Activated T-helper 1 cell treated with Interleukin-2 at 50 U/mL for 16 hours (primary cell): ENCODE measurements around the gene NPHS1.
"Not testable (repeated sequence)": the region's sequence is repeated elsewhere in the genome, so short reads cannot be mapped to it uniquely, and the experiment has no call there.

Experiments used
- DNase-seq: peaks from one replicate; pipeline ENCODE4 v3.0.0-alpha.2; 2020; ENCODE audit warnings: low read depth

Gene NPHS1

GRCh38 chr19:35852029-35852780 is at the start of gene NPHS1:
NPHS1 (minus strand) TSS chr19:35852504; CDS start chr19:35851837, 667 bp downstream.
- DNase-seq: no peak

GRCh38 chr19:35901055-35901644 is 48.8 kb upstream of the NPHS1 start:
- no peak for DNase-seq

GRCh38 chr19:35899547-35900214 is 47.4 kb upstream of the NPHS1 start:
- peak; percentile 80 for DNase-seq

- no peak for DNase-seq
These were observed 46.1 kb upstream of the NPHS1 start for GRCh38 chr19:35898499-35898809.

GRCh38 chr19:35897706-35898451 is 45.6 kb upstream of the NPHS1 start:
- no peak for DNase-seq

GRCh38 chr19:35896643-35897040 is 44.3 kb upstream of the NPHS1 start:
- no peak for DNase-seq

GRCh38 chr19:35895911-35896642 is 43.8 kb upstream of the NPHS1 start:
- no peak for DNase-seq

- no peak for DNase-seq
These were observed 42.0 kb upstream of the NPHS1 start for GRCh38 chr19:35894342-35894741.

- not testable (repeated sequence) for DNase-seq
These were observed 39.5 kb upstream of the NPHS1 start for GRCh38 chr19:35891819-35892218.

GRCh38 chr19:35890113-35890650 is 37.9 kb upstream of the NPHS1 start:
- DNase-seq: no peak

GRCh38 chr19:35889370-35890112 is 37.2 kb upstream of the NPHS1 start:
- no peak for DNase-seq

GRCh38 chr19:35888398-35888797 is 36.1 kb upstream of the NPHS1 start:
- no peak for DNase-seq

- no peak for DNase-seq
These were observed 34.9 kb upstream of the NPHS1 start for GRCh38 chr19:35887197-35887596.

- no peak for DNase-seq
These were observed 33.6 kb upstream of the NPHS1 start for GRCh38 chr19:35885904-35886303.

GRCh38 chr19:35885225-35885738 is 33.0 kb upstream of the NPHS1 start:
- no peak for DNase-seq

- DNase-seq: no peak
These were observed 31.6 kb upstream of the NPHS1 start for GRCh38 chr19:35883882-35884281.

GRCh38 chr19:35882114-35882832 is 30.0 kb upstream of the NPHS1 start:
- DNase-seq: no peak

GRCh38 chr19:35879770-35880317 is 27.5 kb upstream of the NPHS1 start:
- peak; percentile 52 for DNase-seq

GRCh38 chr19:35879068-35879467 is 26.8 kb upstream of the NPHS1 start:
- DNase-seq: no peak
